Gastrocnemius medialis (tissue), 4 donors: ENCODE measurements around the gene COL28A1. TPM values are rescaled to one million over a fixed set of nuclear protein-coding genes. Genes with fewer than 3 reads are reported as not detected.
A peak's percentile ranks its signal among the peaks of the same experiment; 100 is the strongest.

Experiments
- ATAC-seq, 2 donors: fragments of 150-250 bp; one replicate each; pipeline ENCODE4 v1.9.1; 2016
- DNase-seq, 2 donors: peaks; one replicate each; pipeline ENCODE4 v3.0.0-alpha.2; 2019
- H3K27ac ChIP-seq, 4 donors: fragments of 200-600 bp; sonication (generic); 1 replicate in 1 of 4; 2 replicates in 3 of 4; pipeline ENCODE4 v1.5.1; 2016 to 2018; ENCODE audit warnings: mild to moderate bottlenecking in 2 of 4, moderate library complexity in 1 of 4
- H3K27me3 ChIP-seq, 3 donors: fragments of 200-600 bp; sonication (generic) in 2 of 3; 1 replicate in 1 of 3; 2 replicates in 2 of 3; pipeline versions ENCODE4 v1.5.1 to v1.6.0; 2016 to 2019; ENCODE audit warnings: mild to moderate bottlenecking in 1 of 3, moderate library complexity in 1 of 3
- H3K36me3 ChIP-seq, 2 donors: fragments of 200-600 bp; sonication (generic) in 1 of 2; one replicate each; pipeline ENCODE4 v1.5.1; 2017 to 2018
- H3K4me1 ChIP-seq, 2 donors: fragments of 200-600 bp; sonication (generic) in 1 of 2; one replicate each; pipeline ENCODE4 v1.5.1; 2016 to 2017; ENCODE audit warnings: mild to moderate bottlenecking in 2 of 2
- H3K4me3 ChIP-seq, 4 donors: fragments of 200-600 bp; sonication (generic) in 3 of 4; 1 replicate in 1 of 4; 2 replicates in 3 of 4; pipeline ENCODE4 v1.5.1; 2016 to 2019; ENCODE audit warnings: mild to moderate bottlenecking in 2 of 4
- H3K9me3 ChIP-seq, 3 donors: fragments of 200-600 bp; sonication (generic) in 2 of 3; 1 replicate in 1 of 3; 2 replicates in 2 of 3; pipeline ENCODE4 v1.5.1; 2016 to 2019
- POLR2A ChIP-seq, 2 donors: fragments of 450-650 bp; IDR thresholded peaks; one replicate each; pipeline ENCODE4 v1.6.1; 2017; ENCODE audit warnings: antibody characterized with exemption in 2 of 2, mild to moderate bottlenecking in 2 of 2, moderate library complexity in 2 of 2
- in situ Hi-C, 4 donors: fragments of 200-750 bp; cut with MboI; loops; one replicate each; pipeline versions ENCODE4 v1.15.0 to v1.8.0; 2017; ENCODE audit warnings: low sequenced_read_pairs in 4 of 4
- intact Hi-C: fragments of 100-400 bp; cut with DNase I; formaldehyde crosslinking; loops from one replicate; pipeline ENCODE4 v1.15.1; 2023; ENCODE audit warnings: low total_unique reads
- total RNA-seq, 4 donors: library from RNA; depleted of rRNA; stranded (reverse); fragments of >200 nt; gene quantifications; one replicate each; pipeline versions ENCODE4 v1.1.0 to v1.2.3, GENCODE V29; 2016
- TF ChIP-seq, protein P1 (sequence below), 5 experiments: fragments of 450-650 bp in 3 of 5; fragments of 200-600 bp in 2 of 5; sonication (generic) in 2 of 5; IDR thresholded peaks in 4 of 5; conservative IDR thresholded peaks in 1 of 5; 1 replicate in 4 of 5; 2 replicates in 1 of 5; pipeline ENCODE4 v1.5.1; 2016 to 2019; ENCODE audit warnings: antibody characterized with exemption in 5 of 5, mild to moderate bottlenecking in 3 of 5, moderate library complexity in 3 of 5

COL28A1 gene
- total RNA-seq, 4 donors from 2014 or later: 0.58 to 15.2 (median 2.0) TPM

GRCh38 chr7:7569615-7570014, 33.9 kb upstream of the COL28A1 start:
- no peak for DNase-seq
- intact Hi-C loops: loop anchor here (10.0 kb wide), 3 partner anchors 395 to 1125 kb away; partner anchors contain the start of genes DAGLB and GLCCI1
- no peaks in the 10 kb centered on the region for H3K9me3 ChIP-seq
- peaks cover 0 to 22% of the 10 kb centered on the region in 2 donors for H3K36me3 ChIP-seq
- H3K4me1 ChIP-seq: peaks cover 34 to 75% of the 10 kb centered on the region in 2 donors
- ATAC-seq: no peak
- TF ChIP-seq, protein P1, sequence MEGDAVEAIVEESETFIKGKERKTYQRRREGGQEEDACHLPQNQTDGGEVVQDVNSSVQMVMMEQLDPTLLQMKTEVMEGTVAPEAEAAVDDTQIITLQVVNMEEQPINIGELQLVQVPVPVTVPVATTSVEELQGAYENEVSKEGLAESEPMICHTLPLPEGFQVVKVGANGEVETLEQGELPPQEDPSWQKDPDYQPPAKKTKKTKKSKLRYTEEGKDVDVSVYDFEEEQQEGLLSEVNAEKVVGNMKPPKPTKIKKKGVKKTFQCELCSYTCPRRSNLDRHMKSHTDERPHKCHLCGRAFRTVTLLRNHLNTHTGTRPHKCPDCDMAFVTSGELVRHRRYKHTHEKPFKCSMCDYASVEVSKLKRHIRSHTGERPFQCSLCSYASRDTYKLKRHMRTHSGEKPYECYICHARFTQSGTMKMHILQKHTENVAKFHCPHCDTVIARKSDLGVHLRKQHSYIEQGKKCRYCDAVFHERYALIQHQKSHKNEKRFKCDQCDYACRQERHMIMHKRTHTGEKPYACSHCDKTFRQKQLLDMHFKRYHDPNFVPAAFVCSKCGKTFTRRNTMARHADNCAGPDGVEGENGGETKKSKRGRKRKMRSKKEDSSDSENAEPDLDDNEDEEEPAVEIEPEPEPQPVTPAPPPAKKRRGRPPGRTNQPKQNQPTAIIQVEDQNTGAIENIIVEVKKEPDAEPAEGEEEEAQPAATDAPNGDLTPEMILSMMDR (IDR thresholded peaks at IDR 0.05 in 4 of 5, conservative IDR thresholded peaks at IDR 0.05 in 1 of 5): no peak
- no peak for TF ChIP-seq POLR2A (IDR thresholded peaks at IDR 0.05)
- H3K4me3 ChIP-seq: peak overlapping the region in 3 of 4 donors; percentile 67 to 81 (median 80)
- H3K27ac ChIP-seq: peak overlapping the region; percentile 2 to 98 (median 50)
- in situ Hi-C loops: loop anchor here in 1 of 4 donors (25.0 kb wide), 1 partner anchor 382 kb away; the partner anchor contains the start of gene C1GALT1
- H3K27me3 ChIP-seq: no peaks in the 10 kb centered on the region

DNA sequence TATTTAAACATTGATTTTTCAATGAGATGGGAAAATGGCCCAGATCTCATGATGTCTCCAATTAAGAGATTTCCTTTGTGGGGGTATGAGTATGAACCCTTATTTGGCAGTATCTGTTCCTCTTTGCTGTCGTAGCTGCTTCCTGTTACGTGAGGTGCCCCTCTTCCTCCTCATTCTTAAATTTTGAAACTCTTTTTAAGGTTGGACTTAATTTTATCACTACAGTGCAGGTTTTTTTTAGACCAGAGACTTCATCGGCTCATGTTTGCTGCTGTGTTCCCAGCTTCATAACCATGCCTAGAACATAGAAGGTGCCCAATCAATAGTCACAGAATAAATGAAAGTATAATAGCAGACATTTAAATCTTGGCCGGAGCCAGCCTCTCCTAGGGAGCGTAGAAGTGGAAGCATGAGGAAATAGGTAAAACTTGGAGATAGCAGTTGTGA, 33.4 kb upstream of the COL28A1 start:
- Histone ChIP-seq H3K27me3 (no peaks in the 10 kb centered on the region), H3K36me3 (peaks cover 0 to 22% of the 10 kb centered on the region in 2 donors), H3K4me3 (peak overlapping the region; percentile 67 to 85 (median 80)), H3K27ac (peak overlapping the region; percentile 2 to 98 (median 50)), H3K4me1 (peaks cover 37 to 74% of the 10 kb centered on the region in 2 donors), H3K9me3 (no peaks in the 10 kb centered on the region)
- DNase-seq (no peak), ATAC-seq (no peak)
- in situ Hi-C loops (loop anchor here in 1 of 4 donors (25.0 kb wide), 1 partner anchor 382 kb away; the partner anchor contains the start of gene C1GALT1), intact Hi-C loops (loop anchor here (10.0 kb wide), 3 partner anchors 396 to 1124 kb away; partner anchors contain the start of genes DAGLB and GLCCI1)
- no peak for TF ChIP-seq POLR2A (IDR thresholded peaks at IDR 0.05)
- TF ChIP-seq, protein P1 (IDR thresholded peaks at IDR 0.05 in 4 of 5, conservative IDR thresholded peaks at IDR 0.05 in 1 of 5): no peak

GRCh38 chr7:7568553-7568952, 32.9 kb upstream of the COL28A1 start:
- Histone ChIP-seq H3K9me3 (no peaks in the 10 kb centered on the region), H3K4me1 (peaks cover 33 to 76% of the 10 kb centered on the region in 2 donors), H3K27ac (peak overlapping the region; percentile 90 to 98 (median 96)), H3K4me3 (peak overlapping the region; percentile 67 to 85 (median 80)), H3K27me3 (no peaks in the 10 kb centered on the region), H3K36me3 (peaks cover 0 to 19% of the 10 kb centered on the region in 2 donors)
- DNase-seq (no peak), ATAC-seq (no peak)
- in situ Hi-C loops: loop anchor here in 1 of 4 donors (25.0 kb wide), 1 partner anchor 381 kb away; the partner anchor contains the start of gene C1GALT1
- TF ChIP-seq POLR2A (IDR thresholded peaks at IDR 0.05): no peak
- intact Hi-C loops: loop anchor here (10.0 kb wide), 3 partner anchors 396 to 1124 kb away; partner anchors contain the start of genes DAGLB and GLCCI1

GRCh38 chr7:7567898-7568531, 32.3 kb upstream of the COL28A1 start:
- ATAC-seq (no peak), DNase-seq (no peak)
- H3K4me1 ChIP-seq: peaks cover 30 to 76% of the 10 kb centered on the region in 2 donors
- no peaks in the 10 kb centered on the region for H3K27me3 ChIP-seq
- H3K4me3 ChIP-seq: peak overlapping the region; percentile 67 to 85 (median 80)
- intact Hi-C loops (loop anchor here (2.0 to 10.0 kb wide), 4 partner anchors 73 to 1123 kb away; partner anchors contain the start of genes DAGLB, GLCCI1 and UMAD1), in situ Hi-C loops (loop anchor here in 1 of 4 donors (25.0 kb wide), 1 partner anchor 381 kb away; the partner anchor contains the start of gene C1GALT1)
- peaks cover 0 to 13% of the 10 kb centered on the region in 2 donors for H3K36me3 ChIP-seq
- H3K9me3 ChIP-seq: no peaks in the 10 kb centered on the region
- TF ChIP-seq POLR2A (IDR thresholded peaks at IDR 0.05): no peak
- TF ChIP-seq, protein P1 (IDR thresholded peaks at IDR 0.05 in 4 of 5, conservative IDR thresholded peaks at IDR 0.05 in 1 of 5): no peak
- H3K27ac ChIP-seq: peak overlapping the region; percentile 90 to 98 (median 96)
